AG04450 (cell line): ENCODE results near the gene ATF3. TPM values are rescaled to one million over a fixed set of nuclear protein-coding genes. Genes with fewer than 3 reads are reported as not detected.

Experiments
- CTCF ChIA-PET: fragments of 300-600, 350-600 bp; formaldehyde crosslinking; extraction: SDS; loops from one replicate; lab custom pipeline; 2022; ENCODE audit warnings: antibody characterized with exemption, inconsistent platforms; lab: Charles Lee
- POLR2A ChIA-PET: fragments of 350-600 bp; formaldehyde crosslinking; extraction: SDS; loops from one replicate; lab custom pipeline; 2021; ENCODE audit warnings: antibody characterized with exemption, inconsistent platforms; lab: Yijun Ruan, JAX
- DNase-seq: peaks from one replicate; pipeline ENCODE4 v3.0.0-alpha.2; 2011; ENCODE audit warnings: low read depth, low spot score
- H3K27ac ChIP-seq: one replicate; pipeline ENCODE4 v1.5.1; 2012; ENCODE audit warnings: low read depth, low read length, control low read depth
- H3K27me3 ChIP-seq: one replicate; pipeline ENCODE4 v1.6.0; 2012; ENCODE audit warnings: low read length; ENCODE audit not compliant: control insufficient read depth, insufficient read depth
- H3K4me3 ChIP-seq: 2 replicates; pipeline ENCODE4 v1.5.1; 2011; ENCODE audit warnings: mild to moderate bottlenecking, low read depth, low read length, control low read depth
- H3K9me3 ChIP-seq: 2 replicates; pipeline ENCODE4 v1.5.1; 2012; ENCODE audit warnings: low read length; ENCODE audit not compliant: control insufficient read depth, insufficient read depth
- polyA plus RNA-seq: library from polyadenylated mRNA; depleted of rRNA; stranded (reverse); fragments of >200 nt; gene quantifications from 2 replicates; pipeline ENCODE4 v1.2.3, GENCODE V29; 2011
- TF ChIP-seq, protein P1 (sequence below): IDR thresholded peaks from 2 replicates; pipeline ENCODE4 v1.5.1; 2011; ENCODE audit warnings: low read depth, low read length, control low read depth, inconsistent platforms

The ATF3 gene
- polyA plus RNA-seq, 1 experiment, result 5.5 TPM

DNA sequence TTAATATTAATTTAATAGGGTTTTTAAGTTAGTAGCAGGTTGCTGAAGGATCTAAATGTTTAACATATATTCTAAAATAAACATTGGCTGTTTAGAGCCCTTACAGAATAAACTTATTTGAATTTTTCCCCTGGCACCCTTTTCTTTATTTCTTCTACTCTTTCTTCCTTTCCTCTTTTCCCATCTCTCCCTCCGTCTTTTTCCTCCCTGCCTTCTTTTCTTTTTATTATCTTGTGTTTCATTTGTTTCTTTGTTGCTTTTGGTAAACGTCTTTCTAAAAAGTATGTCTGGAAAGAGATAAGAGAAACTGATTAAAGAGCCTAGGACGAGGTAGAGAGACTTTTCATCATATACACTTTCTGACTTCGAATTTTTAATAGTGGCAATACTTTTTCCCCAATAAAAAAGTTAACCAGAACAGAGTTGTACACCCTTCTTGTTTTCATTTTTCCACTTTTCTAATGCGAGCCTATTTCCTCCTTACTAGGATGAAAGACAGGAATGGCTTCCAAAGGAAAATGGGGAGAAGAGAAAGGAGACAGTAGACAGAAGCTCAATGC, 39.5 kb upstream of the ATF3 start:
- POLR2A ChIA-PET, result no interaction called here
- H3K4me3 ChIP-seq, result no peak overlapping the region
- no peaks in the 10 kb centered on the region; the same call in 1 of the 2 replicates for H3K9me3 ChIP-seq
- CTCF ChIA-PET, result no interaction called here
- H3K27ac ChIP-seq, result no peak overlapping the region
- peaks cover 3% of the 10 kb centered on the region for H3K27me3 ChIP-seq
- TF ChIP-seq, protein P1, sequence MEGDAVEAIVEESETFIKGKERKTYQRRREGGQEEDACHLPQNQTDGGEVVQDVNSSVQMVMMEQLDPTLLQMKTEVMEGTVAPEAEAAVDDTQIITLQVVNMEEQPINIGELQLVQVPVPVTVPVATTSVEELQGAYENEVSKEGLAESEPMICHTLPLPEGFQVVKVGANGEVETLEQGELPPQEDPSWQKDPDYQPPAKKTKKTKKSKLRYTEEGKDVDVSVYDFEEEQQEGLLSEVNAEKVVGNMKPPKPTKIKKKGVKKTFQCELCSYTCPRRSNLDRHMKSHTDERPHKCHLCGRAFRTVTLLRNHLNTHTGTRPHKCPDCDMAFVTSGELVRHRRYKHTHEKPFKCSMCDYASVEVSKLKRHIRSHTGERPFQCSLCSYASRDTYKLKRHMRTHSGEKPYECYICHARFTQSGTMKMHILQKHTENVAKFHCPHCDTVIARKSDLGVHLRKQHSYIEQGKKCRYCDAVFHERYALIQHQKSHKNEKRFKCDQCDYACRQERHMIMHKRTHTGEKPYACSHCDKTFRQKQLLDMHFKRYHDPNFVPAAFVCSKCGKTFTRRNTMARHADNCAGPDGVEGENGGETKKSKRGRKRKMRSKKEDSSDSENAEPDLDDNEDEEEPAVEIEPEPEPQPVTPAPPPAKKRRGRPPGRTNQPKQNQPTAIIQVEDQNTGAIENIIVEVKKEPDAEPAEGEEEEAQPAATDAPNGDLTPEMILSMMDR, result no peak
- no peak for DNase-seq

DNA sequence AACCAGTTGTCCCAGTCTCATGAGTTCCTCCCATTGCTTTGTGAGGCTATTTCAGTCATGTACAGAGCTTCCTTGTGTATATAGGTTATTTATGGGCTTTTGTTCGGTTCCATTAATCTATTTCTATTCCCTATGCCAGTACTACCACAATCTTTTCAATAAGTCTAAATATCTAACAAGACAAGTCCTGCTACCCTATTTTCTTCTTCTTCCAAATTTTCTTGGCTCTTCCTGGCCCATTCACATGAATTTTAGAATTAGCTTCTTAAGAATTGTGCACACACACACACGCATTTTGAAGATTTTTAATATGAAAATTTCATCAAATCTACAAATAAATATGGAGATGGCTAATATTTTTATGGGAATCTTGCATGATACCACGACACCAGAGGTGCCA, 33.8 kb upstream of the ATF3 start:
- Histone ChIP-seq H3K27me3 (peaks cover 9% of the 10 kb centered on the region), H3K27ac (no peak overlapping the region), H3K9me3 (no peaks in the 10 kb centered on the region; the same call in 1 of the 2 replicates), H3K4me3 (no peak overlapping the region)
- ChIA-PET POLR2A (no interaction called here), CTCF (interaction anchor here (1.0 kb wide), 1 partner anchor 97 kb away, joined by 4 read pairs; no protein-coding TSS in a partner anchor)
- TF ChIP-seq, protein P1, result no peak
- DNase-seq, result no peak

DNA sequence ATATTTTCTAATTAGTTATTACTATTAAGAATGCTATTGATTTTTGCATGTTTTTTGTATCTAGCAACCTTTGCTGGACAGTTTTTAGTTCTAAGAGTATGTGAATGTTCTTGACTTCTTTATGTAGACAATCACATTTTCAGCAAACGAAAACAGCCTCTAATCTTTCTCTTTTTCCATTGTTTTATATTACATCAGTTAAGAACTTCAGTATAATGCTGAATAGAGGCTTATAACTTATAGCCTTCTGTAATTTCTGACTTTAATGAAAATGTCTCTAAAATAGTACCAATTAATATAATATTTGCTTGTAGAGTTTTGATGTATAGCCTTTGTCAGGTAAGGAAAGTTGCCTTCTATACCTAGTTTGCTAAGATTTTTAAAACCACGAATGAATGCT, 33.2 kb upstream of the ATF3 start:
- Histone ChIP-seq H3K27ac (no peak overlapping the region), H3K4me3 (no peak overlapping the region), H3K9me3 (no peaks in the 10 kb centered on the region; the same call in 1 of the 2 replicates), H3K27me3 (peaks cover 9% of the 10 kb centered on the region)
- no peak for DNase-seq
- TF ChIP-seq, protein P1, result no peak
- ChIA-PET CTCF (no interaction called here), POLR2A (no interaction called here)

DNA sequence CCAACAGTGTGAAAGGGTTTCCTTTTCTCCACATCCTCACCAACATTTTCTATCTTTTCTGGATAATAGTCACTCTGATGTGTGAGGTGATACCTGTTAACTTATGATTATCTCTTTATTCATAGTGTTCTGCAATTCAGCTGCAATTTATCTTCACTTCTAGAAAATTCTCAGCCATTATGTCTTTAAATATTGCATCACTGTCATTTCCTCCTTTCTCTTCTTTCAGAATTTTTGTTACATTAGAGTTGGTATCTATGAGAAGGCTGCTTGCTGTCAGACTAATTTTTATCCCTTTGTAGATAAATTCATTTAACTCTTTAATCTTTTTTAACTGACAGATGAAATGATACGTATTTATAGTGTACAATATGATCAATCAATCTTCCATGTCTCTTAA, 30.5 kb upstream of the ATF3 start:
- ChIA-PET POLR2A (no interaction called here), CTCF (no interaction called here)
- TF ChIP-seq, protein P1, result no peak
- Histone ChIP-seq H3K27me3 (peaks cover 9% of the 10 kb centered on the region), H3K4me3 (no peak overlapping the region), H3K27ac (no peak overlapping the region), H3K9me3 (no peaks in the 10 kb centered on the region)
- DNase-seq, result no peak

DNA sequence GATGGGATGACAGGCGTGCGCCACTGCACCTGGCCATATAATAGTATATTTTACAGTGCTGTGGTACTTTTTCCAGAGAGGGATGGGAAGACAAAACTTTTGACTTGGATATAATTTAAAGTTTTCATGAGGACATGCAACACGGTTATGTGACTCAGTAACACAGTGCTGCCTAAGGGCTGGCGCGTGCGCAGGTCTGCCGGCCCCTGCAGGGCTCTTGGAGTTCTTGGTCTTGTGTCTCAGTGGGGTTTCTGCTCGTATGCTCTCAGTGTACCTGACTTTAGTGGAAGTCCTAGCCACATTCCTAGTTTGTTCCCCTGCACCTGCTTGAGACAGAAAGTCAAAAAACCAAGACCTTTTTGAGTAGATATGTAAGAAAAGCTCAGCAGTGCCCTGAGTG, 27.5 kb upstream of the ATF3 start:
- no peak for DNase-seq
- H3K27me3 ChIP-seq, result peaks cover 12% of the 10 kb centered on the region
- H3K27ac ChIP-seq, result no peak overlapping the region
- TF ChIP-seq, protein P1, result no peak
- CTCF ChIA-PET, result no interaction called here
- POLR2A ChIA-PET, result no interaction called here
- no peaks in the 10 kb centered on the region; the same call in 1 of the 2 replicates for H3K9me3 ChIP-seq
- no peak overlapping the region for H3K4me3 ChIP-seq
